ENCODE data around the gene EPHX1. TPM values are rescaled to one million over a fixed set of nuclear protein-coding genes. Genes with fewer than 3 reads are reported as not detected.
"Not testable (repeated sequence)": the region's sequence is repeated elsewhere in the genome, so short reads cannot be mapped to it uniquely, and the experiment has no call there.

Gene EPHX1
- total RNA-seq, 2 experiments from 2014 or later = 0.68 to 0.85 TPM

GRCh38 chr1:225815090-225815489 is 5.2 kb downstream of the EPHX1 start:
- DNase-seq; ATAC-seq; H3K27ac Mint-ChIP-seq; H3K9me3 Mint-ChIP-seq (ENCODE audit: low read depth); H3K4me3 Mint-ChIP-seq; H3K36me3 Mint-ChIP-seq: not testable (repeated sequence)
- CTCF ChIA-PET = interaction anchor here (1.9 kb wide), 1 partner anchor 37 kb away, joined by 7 read pairs; the partner anchor contains the start of gene SRP9
- peaks cover 12% of the 10 kb centered on the region for H3K4me1 Mint-ChIP-seq
- peaks cover 16% of the 10 kb centered on the region for H3K27me3 Mint-ChIP-seq

- Mint-ChIP-seq H3K27ac (no peak overlapping the region), H3K4me3 (no peak overlapping the region), H3K4me1 (peaks cover 9% of the 10 kb centered on the region), H3K27me3 (peaks cover 13% of the 10 kb centered on the region), H3K9me3 (ENCODE audit: low read depth) (no peaks in the 10 kb centered on the region), H3K36me3 (no peaks in the 10 kb centered on the region)
- CTCF ChIA-PET = interaction anchor here (0.9 kb wide), 1 partner anchor 38 kb away, joined by 3 read pairs; the partner anchor contains the start of gene SRP9
- DNase-seq (no peak), ATAC-seq (no peak)
Observed at GRCh38 chr1:225815526-225816178, 5.7 kb downstream of the EPHX1 start.

- no peak for DNase-seq
- peaks cover under 1% of the 10 kb centered on the region for H3K27me3 Mint-ChIP-seq
- CTCF ChIA-PET = no interaction called here
- no peak overlapping the region for H3K27ac Mint-ChIP-seq
- no peak overlapping the region for H3K4me3 Mint-ChIP-seq
- no peak for ATAC-seq
- no peaks in the 10 kb centered on the region for H3K9me3 Mint-ChIP-seq (ENCODE audit: low read depth)
- peaks cover 7% of the 10 kb centered on the region for H3K4me1 Mint-ChIP-seq
- no peaks in the 10 kb centered on the region for H3K36me3 Mint-ChIP-seq
Observed at GRCh38 chr1:225816643-225817538, 7.0 kb downstream of the EPHX1 start.

GRCh38 chr1:225817611-225818061 is 7.7 kb downstream of the EPHX1 start:
- ATAC-seq (no peak), DNase-seq (no peak)
- no peak overlapping the region for H3K4me3 Mint-ChIP-seq
- H3K36me3 Mint-ChIP-seq = no peaks in the 10 kb centered on the region
- H3K4me1 Mint-ChIP-seq = peaks cover 7% of the 10 kb centered on the region
- peaks cover 3% of the 10 kb centered on the region for H3K27me3 Mint-ChIP-seq
- H3K9me3 Mint-ChIP-seq (ENCODE audit: low read depth) = no peaks in the 10 kb centered on the region
- no peak overlapping the region for H3K27ac Mint-ChIP-seq
- CTCF ChIA-PET = no interaction called here

GRCh38 chr1:225818229-225818628 is 8.3 kb downstream of the EPHX1 start:
- Mint-ChIP-seq H3K9me3 (ENCODE audit: low read depth) (no peaks in the 10 kb centered on the region), H3K27me3 (peaks cover 3% of the 10 kb centered on the region), H3K4me1 (peaks cover 7% of the 10 kb centered on the region), H3K4me3 (no peak overlapping the region), H3K36me3 (no peaks in the 10 kb centered on the region), H3K27ac (no peak overlapping the region)
- CTCF ChIA-PET = no interaction called here
- DNase-seq (no peak), ATAC-seq (no peak)

GRCh38 chr1:225819346-225820192 is 9.6 kb downstream of the EPHX1 start:
- H3K27ac Mint-ChIP-seq = no peak overlapping the region
- H3K4me3 Mint-ChIP-seq = no peak overlapping the region
- H3K27me3 Mint-ChIP-seq = peaks cover 3% of the 10 kb centered on the region
- ATAC-seq = no peak
- CTCF ChIA-PET = interaction anchor here (0.6 to 1.1 kb wide), 2 partner anchors 17 to 144 kb away, joined by 3 read pairs; no protein-coding TSS in a partner anchor
- H3K36me3 Mint-ChIP-seq = no peaks in the 10 kb centered on the region
- DNase-seq = no peak
- no peaks in the 10 kb centered on the region for H3K9me3 Mint-ChIP-seq (ENCODE audit: low read depth)
- peaks cover 7% of the 10 kb centered on the region for H3K4me1 Mint-ChIP-seq

GRCh38 chr1:225820522-225821120 is 10.7 kb downstream of the EPHX1 start:
- Mint-ChIP-seq H3K4me1 (peaks cover 7% of the 10 kb centered on the region), H3K4me3 (no peak overlapping the region), H3K27me3 (peaks cover 3% of the 10 kb centered on the region), H3K9me3 (ENCODE audit: low read depth) (no peaks in the 10 kb centered on the region), H3K36me3 (no peaks in the 10 kb centered on the region), H3K27ac (no peak overlapping the region)
- DNase-seq (no peak), ATAC-seq (no peak)
- CTCF ChIA-PET = no interaction called here

GRCh38 chr1:225822655-225823403 is 12.9 kb downstream of the EPHX1 start:
- CTCF ChIA-PET = no interaction called here
- Mint-ChIP-seq H3K27me3 (peaks cover 3% of the 10 kb centered on the region), H3K27ac (no peak overlapping the region), H3K9me3 (ENCODE audit: low read depth) (no peaks in the 10 kb centered on the region), H3K4me1 (peaks cover 2% of the 10 kb centered on the region), H3K4me3 (no peak overlapping the region), H3K36me3 (no peaks in the 10 kb centered on the region)
- DNase-seq = no peak
- ATAC-seq = no peak

- DNase-seq (no peak), ATAC-seq (no peak)
- H3K27ac Mint-ChIP-seq = no peak overlapping the region
- peaks cover 3% of the 10 kb centered on the region for H3K27me3 Mint-ChIP-seq
- CTCF ChIA-PET = no interaction called here
- H3K36me3 Mint-ChIP-seq = no peaks in the 10 kb centered on the region
- H3K4me3 Mint-ChIP-seq = no peak overlapping the region
- H3K9me3 Mint-ChIP-seq (ENCODE audit: low read depth) = no peaks in the 10 kb centered on the region
- no peaks in the 10 kb centered on the region for H3K4me1 Mint-ChIP-seq
Observed at GRCh38 chr1:225823811-225824261, 13.9 kb downstream of the EPHX1 start.

GRCh38 chr1:225824533-225824941 is 14.6 kb downstream of the EPHX1 start:
- CTCF ChIA-PET = no interaction called here
- no peak for ATAC-seq
- H3K9me3 Mint-ChIP-seq (ENCODE audit: low read depth) = no peaks in the 10 kb centered on the region
- no peak overlapping the region for H3K4me3 Mint-ChIP-seq
- peaks cover 3% of the 10 kb centered on the region for H3K27me3 Mint-ChIP-seq
- H3K4me1 Mint-ChIP-seq = no peaks in the 10 kb centered on the region
- H3K27ac Mint-ChIP-seq = no peak overlapping the region
- no peak for DNase-seq
- no peaks in the 10 kb centered on the region for H3K36me3 Mint-ChIP-seq

- no peaks in the 10 kb centered on the region for H3K36me3 Mint-ChIP-seq
- H3K27ac Mint-ChIP-seq = no peak overlapping the region
- H3K4me1 Mint-ChIP-seq = no peaks in the 10 kb centered on the region
- H3K27me3 Mint-ChIP-seq = peaks cover 3% of the 10 kb centered on the region
- DNase-seq (no peak), ATAC-seq (no peak)
- H3K9me3 Mint-ChIP-seq (ENCODE audit: low read depth) = no peaks in the 10 kb centered on the region
- CTCF ChIA-PET = no interaction called here
- H3K4me3 Mint-ChIP-seq = no peak overlapping the region
Observed at GRCh38 chr1:225825078-225825477, 15.2 kb downstream of the EPHX1 start.

- no peaks in the 10 kb centered on the region for H3K9me3 Mint-ChIP-seq (ENCODE audit: low read depth)
Observed at GRCh38 chr1:225825607-225826007, 15.7 kb downstream of the EPHX1 start.

More at GRCh38 chr1:225825607-225826007, 15.7 kb downstream of the EPHX1 start:
- CTCF ChIA-PET = no interaction called here
- ATAC-seq (no peak), DNase-seq (no peak)
- Mint-ChIP-seq H3K27me3 (peaks cover 3% of the 10 kb centered on the region), H3K4me1 (no peaks in the 10 kb centered on the region), H3K36me3 (no peaks in the 10 kb centered on the region), H3K4me3 (no peak overlapping the region), H3K27ac (no peak overlapping the region)

Measured in activated CD8-positive, alpha-beta memory T cell treated with anti-CD3 and anti-CD28 coated beads, Interleukin-2, amount 10 ng/mL, durations not matched to agents 7 days and 5 days (primary cell).